Gastrocnemius medialis (tissue), 4 donors: ENCODE data around the gene RGMB. TPM values are rescaled to one million over a fixed set of nuclear protein-coding genes. Genes with fewer than 3 reads are reported as not detected.
A peak's percentile ranks its signal among the peaks of the same experiment; 100 is the strongest.

ENCODE experiments used
- ATAC-seq, 2 donors: fragments of 150-250 bp; one replicate each; pipeline ENCODE4 v1.9.1; 2016
- DNase-seq, 2 donors: peaks; one replicate each; pipeline ENCODE4 v3.0.0-alpha.2; 2019
- H3K27ac ChIP-seq, 4 donors: fragments of 200-600 bp; sonication (generic); 1 replicate in 1 of 4; 2 replicates in 3 of 4; pipeline ENCODE4 v1.5.1; 2016 to 2018; ENCODE audit warnings: mild to moderate bottlenecking in 2 of 4, moderate library complexity in 1 of 4
- H3K27me3 ChIP-seq, 3 donors: fragments of 200-600 bp; sonication (generic) in 2 of 3; 1 replicate in 1 of 3; 2 replicates in 2 of 3; pipeline versions ENCODE4 v1.5.1 to v1.6.0; 2016 to 2019; ENCODE audit warnings: mild to moderate bottlenecking in 1 of 3, moderate library complexity in 1 of 3
- H3K36me3 ChIP-seq, 2 donors: fragments of 200-600 bp; sonication (generic) in 1 of 2; one replicate each; pipeline ENCODE4 v1.5.1; 2017 to 2018
- H3K4me1 ChIP-seq, 2 donors: fragments of 200-600 bp; sonication (generic) in 1 of 2; one replicate each; pipeline ENCODE4 v1.5.1; 2016 to 2017; ENCODE audit warnings: mild to moderate bottlenecking in 2 of 2
- H3K4me3 ChIP-seq, 4 donors: fragments of 200-600 bp; sonication (generic) in 3 of 4; 1 replicate in 1 of 4; 2 replicates in 3 of 4; pipeline ENCODE4 v1.5.1; 2016 to 2019; ENCODE audit warnings: mild to moderate bottlenecking in 2 of 4
- H3K9me3 ChIP-seq, 3 donors: fragments of 200-600 bp; sonication (generic) in 2 of 3; 1 replicate in 1 of 3; 2 replicates in 2 of 3; pipeline ENCODE4 v1.5.1; 2016 to 2019
- POLR2A ChIP-seq, 2 donors: fragments of 450-650 bp; IDR thresholded peaks; one replicate each; pipeline ENCODE4 v1.6.1; 2017; ENCODE audit warnings: antibody characterized with exemption in 2 of 2, mild to moderate bottlenecking in 2 of 2, moderate library complexity in 2 of 2
- in situ Hi-C, 4 donors: fragments of 200-750 bp; cut with MboI; loops; one replicate each; pipeline versions ENCODE4 v1.15.0 to v1.8.0; 2017; ENCODE audit warnings: low sequenced_read_pairs in 4 of 4
- intact Hi-C: fragments of 100-400 bp; cut with DNase I; formaldehyde crosslinking; loops from one replicate; pipeline ENCODE4 v1.15.1; 2023; ENCODE audit warnings: low total_unique reads
- total RNA-seq, 4 donors: library from RNA; depleted of rRNA; stranded (reverse); fragments of >200 nt; gene quantifications; one replicate each; pipeline versions ENCODE4 v1.1.0 to v1.2.3, GENCODE V29; 2016
- TF ChIP-seq, protein P1 (sequence below), 5 experiments: fragments of 450-650 bp in 3 of 5; fragments of 200-600 bp in 2 of 5; sonication (generic) in 2 of 5; IDR thresholded peaks in 4 of 5; conservative IDR thresholded peaks in 1 of 5; 1 replicate in 4 of 5; 2 replicates in 1 of 5; pipeline ENCODE4 v1.5.1; 2016 to 2019; ENCODE audit warnings: antibody characterized with exemption in 5 of 5, mild to moderate bottlenecking in 3 of 5, moderate library complexity in 3 of 5

The RGMB gene
- total RNA-seq, 4 donors from 2014 or later = 11.2 to 57.8 (median 25.9) TPM

DNA sequence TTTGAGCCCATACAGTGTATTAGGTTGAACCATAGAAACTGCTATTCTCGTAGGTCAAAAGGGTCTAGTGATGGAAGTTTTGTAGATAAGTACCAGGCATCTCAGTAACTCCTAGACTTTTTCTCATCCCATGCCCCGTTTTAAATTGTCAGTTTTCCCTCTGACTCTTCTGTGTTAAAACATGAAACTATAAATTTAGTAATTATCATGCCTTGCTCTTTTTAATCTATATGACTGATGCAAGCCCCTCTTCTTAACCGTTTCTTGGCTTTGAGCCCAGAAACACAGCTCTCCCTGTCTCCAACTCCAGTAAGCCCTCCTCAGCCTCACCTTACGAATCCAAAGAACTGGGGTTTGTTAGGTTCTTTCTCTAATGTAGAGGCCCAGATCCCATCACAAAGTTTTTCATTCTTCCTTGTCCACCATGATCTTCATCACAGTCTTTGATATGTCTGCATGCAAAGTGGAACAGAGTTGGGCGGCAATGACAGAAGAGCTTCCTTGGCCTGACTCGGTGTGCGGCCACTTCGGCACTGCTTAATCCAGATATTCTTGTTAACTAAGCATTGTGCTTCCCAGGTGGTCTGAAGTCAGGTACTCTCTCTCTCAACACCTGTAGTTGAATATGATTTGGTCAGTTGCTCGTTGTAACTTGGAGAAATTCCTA is 21.1 kb downstream of the RGMB start:
- Histone ChIP-seq H3K27me3 (no peaks in the 10 kb centered on the region), H3K4me3 (no peak overlapping the region), H3K4me1 (peaks cover 29 to 54% of the 10 kb centered on the region in 2 donors), H3K36me3 (no peaks in the 10 kb centered on the region), H3K27ac (no peak overlapping the region), H3K9me3 (no peaks in the 10 kb centered on the region)
- intact Hi-C loops = no loop called here
- no peak for ATAC-seq
- in situ Hi-C loops = no loop called here
- no peak for DNase-seq
- no peak for TF ChIP-seq POLR2A (IDR thresholded peaks at IDR 0.05)
- TF ChIP-seq, protein P1, sequence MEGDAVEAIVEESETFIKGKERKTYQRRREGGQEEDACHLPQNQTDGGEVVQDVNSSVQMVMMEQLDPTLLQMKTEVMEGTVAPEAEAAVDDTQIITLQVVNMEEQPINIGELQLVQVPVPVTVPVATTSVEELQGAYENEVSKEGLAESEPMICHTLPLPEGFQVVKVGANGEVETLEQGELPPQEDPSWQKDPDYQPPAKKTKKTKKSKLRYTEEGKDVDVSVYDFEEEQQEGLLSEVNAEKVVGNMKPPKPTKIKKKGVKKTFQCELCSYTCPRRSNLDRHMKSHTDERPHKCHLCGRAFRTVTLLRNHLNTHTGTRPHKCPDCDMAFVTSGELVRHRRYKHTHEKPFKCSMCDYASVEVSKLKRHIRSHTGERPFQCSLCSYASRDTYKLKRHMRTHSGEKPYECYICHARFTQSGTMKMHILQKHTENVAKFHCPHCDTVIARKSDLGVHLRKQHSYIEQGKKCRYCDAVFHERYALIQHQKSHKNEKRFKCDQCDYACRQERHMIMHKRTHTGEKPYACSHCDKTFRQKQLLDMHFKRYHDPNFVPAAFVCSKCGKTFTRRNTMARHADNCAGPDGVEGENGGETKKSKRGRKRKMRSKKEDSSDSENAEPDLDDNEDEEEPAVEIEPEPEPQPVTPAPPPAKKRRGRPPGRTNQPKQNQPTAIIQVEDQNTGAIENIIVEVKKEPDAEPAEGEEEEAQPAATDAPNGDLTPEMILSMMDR (IDR thresholded peaks at IDR 0.05 in 4 of 5, conservative IDR thresholded peaks at IDR 0.05 in 1 of 5) = no peak

DNA sequence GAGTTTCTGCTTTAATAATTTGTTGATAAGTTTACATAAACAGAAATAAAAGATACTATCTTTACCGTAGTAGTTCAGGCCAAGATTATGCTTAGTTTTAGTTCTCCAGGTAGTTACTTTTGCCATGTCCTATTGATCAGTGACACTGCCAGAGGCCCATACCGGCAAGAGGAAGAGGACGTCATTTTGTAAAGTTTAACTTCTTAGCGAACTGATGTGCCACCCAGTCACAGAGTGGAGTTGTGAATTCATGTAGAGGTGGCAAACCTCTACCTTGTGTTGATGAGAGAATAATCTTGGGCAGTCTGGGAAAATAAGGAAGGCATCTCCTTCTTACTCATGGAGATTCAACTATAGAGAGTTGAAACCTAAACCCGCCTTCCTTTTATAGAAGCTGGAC is 21.8 kb downstream of the RGMB start:
- Histone ChIP-seq H3K4me3 (no peak overlapping the region), H3K36me3 (no peaks in the 10 kb centered on the region), H3K9me3 (no peaks in the 10 kb centered on the region), H3K4me1 (peaks cover 22 to 49% of the 10 kb centered on the region in 2 donors), H3K27me3 (no peaks in the 10 kb centered on the region), H3K27ac (no peak overlapping the region)
- ATAC-seq (no peak), DNase-seq (no peak)
- in situ Hi-C loops = no loop called here
- no peak for TF ChIP-seq POLR2A (IDR thresholded peaks at IDR 0.05)
- TF ChIP-seq, protein P1 (IDR thresholded peaks at IDR 0.05 in 4 of 5, conservative IDR thresholded peaks at IDR 0.05 in 1 of 5) = no peak
- intact Hi-C loops = no loop called here

GRCh38 chr5:98796197-98796972 is 22.9 kb downstream of the RGMB start:
- peaks cover 16 to 37% of the 10 kb centered on the region in 2 donors for H3K4me1 ChIP-seq
- H3K36me3 ChIP-seq = no peaks in the 10 kb centered on the region
- no peak overlapping the region for H3K27ac ChIP-seq
- TF ChIP-seq, protein P1 (IDR thresholded peaks at IDR 0.05 in 4 of 5, conservative IDR thresholded peaks at IDR 0.05 in 1 of 5) = peak; percentile 69 to 85 (median 76)
- no peak for TF ChIP-seq POLR2A (IDR thresholded peaks at IDR 0.05)
- in situ Hi-C loops (no loop called here), intact Hi-C loops (loop anchor here (2.0 kb wide), 1 partner anchor 28 kb away; no protein-coding TSS in a partner anchor)
- no peaks in the 10 kb centered on the region for H3K9me3 ChIP-seq
- DNase-seq = no peak
- H3K27me3 ChIP-seq = no peaks in the 10 kb centered on the region
- no peak overlapping the region for H3K4me3 ChIP-seq
- ATAC-seq = peak; percentile 55 to 72

DNA sequence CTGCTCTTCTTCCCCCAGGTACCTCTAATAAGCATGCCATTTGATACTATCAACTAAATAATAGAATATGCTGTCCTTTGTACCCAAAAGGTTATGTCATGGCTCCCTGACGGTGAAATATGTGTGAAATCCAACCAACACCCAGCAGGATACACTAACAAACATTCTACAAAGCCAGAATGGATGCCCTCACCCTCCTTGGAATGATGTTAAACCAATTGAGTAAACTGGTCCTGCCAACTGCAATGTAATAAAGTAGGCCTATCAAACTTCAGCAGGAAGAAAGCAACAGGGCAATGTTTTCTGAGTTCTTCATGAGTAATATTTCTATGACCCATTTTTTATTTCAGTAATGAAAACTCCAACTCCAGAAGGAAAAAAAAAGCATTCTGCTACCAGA is 24.9 kb downstream of the RGMB start:
- in situ Hi-C loops = no loop called here
- intact Hi-C loops = no loop called here

More for the DNA sequence above, 24.9 kb downstream of the RGMB start:
- Histone ChIP-seq H3K9me3 (no peaks in the 10 kb centered on the region), H3K4me3 (no peak overlapping the region), H3K4me1 (peaks cover 9 to 27% of the 10 kb centered on the region in 2 donors), H3K27ac (no peak overlapping the region), H3K27me3 (no peaks in the 10 kb centered on the region), H3K36me3 (no peaks in the 10 kb centered on the region)
- ATAC-seq (no peak), DNase-seq (no peak)
- TF ChIP-seq, protein P1 (IDR thresholded peaks at IDR 0.05 in 4 of 5, conservative IDR thresholded peaks at IDR 0.05 in 1 of 5) = no peak
- TF ChIP-seq POLR2A (IDR thresholded peaks at IDR 0.05) = no peak
